Measurements from ENCODE around the gene CLEC3A.
"Not testable (repeated sequence)": the region's sequence is repeated elsewhere in the genome, so short reads cannot be mapped to it uniquely, and the experiment has no call there.

Gene CLEC3A

GRCh38 chr16:78025631-78026030 is 3.3 kb downstream of the CLEC3A start:
- in situ Hi-C loops (cut with MboI; ENCODE audit: low sequenced_read_pairs): no loop called here

GRCh38 chr16:78028018-78028417 is 5.7 kb downstream of the CLEC3A start:
- in situ Hi-C loops (cut with MboI; ENCODE audit: low sequenced_read_pairs): no loop called here

GRCh38 chr16:78034530-78034929 is 12.2 kb downstream of the CLEC3A start:
- in situ Hi-C loops (cut with MboI; ENCODE audit: low sequenced_read_pairs): no loop called here

GRCh38 chr16:78035012-78035411 is 12.7 kb downstream of the CLEC3A start:
- in situ Hi-C loops (cut with MboI; ENCODE audit: low sequenced_read_pairs): no loop called here

- in situ Hi-C loops (cut with MboI; ENCODE audit: low sequenced_read_pairs): no loop called here
Measured at GRCh38 chr16:78040396-78040795, 18.0 kb downstream of the CLEC3A start.

GRCh38 chr16:78045865-78046581 is 23.7 kb downstream of the CLEC3A start:
- in situ Hi-C loops (cut with MboI; ENCODE audit: low sequenced_read_pairs): no loop called here

GRCh38 chr16:78048319-78048718 is 26.0 kb downstream of the CLEC3A start:
- in situ Hi-C loops (cut with MboI; ENCODE audit: low sequenced_read_pairs): no loop called here

GRCh38 chr16:78050734-78051400 is 28.5 kb downstream of the CLEC3A start:
- in situ Hi-C loops (cut with MboI; ENCODE audit: low sequenced_read_pairs): no loop called here

GRCh38 chr16:78057803-78058564 is 35.6 kb downstream of the CLEC3A start:
- in situ Hi-C loops (cut with MboI; ENCODE audit: low sequenced_read_pairs): no loop called here

- in situ Hi-C loops (cut with MboI; ENCODE audit: low sequenced_read_pairs): not testable (repeated sequence)
Measured at GRCh38 chr16:78059806-78060205, 37.5 kb downstream of the CLEC3A start.

- in situ Hi-C loops (cut with MboI; ENCODE audit: low sequenced_read_pairs): no loop called here
Measured at GRCh38 chr16:78060295-78060694, 37.9 kb downstream of the CLEC3A start.

GRCh38 chr16:78060809-78061208 is 38.5 kb downstream of the CLEC3A start:
- in situ Hi-C loops (cut with MboI; ENCODE audit: low sequenced_read_pairs): no loop called here

- in situ Hi-C loops (cut with MboI; ENCODE audit: low sequenced_read_pairs): no loop called here
Measured at GRCh38 chr16:78065319-78065718, 43.0 kb downstream of the CLEC3A start.

GRCh38 chr16:78069913-78070312 is 47.6 kb downstream of the CLEC3A start:
- in situ Hi-C loops (cut with MboI; ENCODE audit: low sequenced_read_pairs): no loop called here

- in situ Hi-C loops (cut with MboI; ENCODE audit: low sequenced_read_pairs): no loop called here
Measured at GRCh38 chr16:78072275-78072674, 49.9 kb downstream of the CLEC3A start.

- in situ Hi-C loops (cut with MboI; ENCODE audit: low sequenced_read_pairs): no loop called here
Measured at GRCh38 chr16:78075800-78076199, 53.5 kb downstream of the CLEC3A start.

GRCh38 chr16:78081341-78081740 is 59.0 kb downstream of the CLEC3A start:
- in situ Hi-C loops (cut with MboI; ENCODE audit: low sequenced_read_pairs): no loop called here
